ENCODE results near the gene SMAP2. TPM values are rescaled to one million over a fixed set of nuclear protein-coding genes. Genes with fewer than 3 reads are reported as not detected.
"Not testable (repeated sequence)": the region's sequence is repeated elsewhere in the genome, so short reads cannot be mapped to it uniquely, and the experiment has no call there.

Gene SMAP2
- total RNA-seq, 1 experiment from 2014 or later: 20.2 TPM

GRCh38 chr1:40338745-40339419, 34.6 kb upstream of the SMAP2 start:
- POLR2A ChIA-PET: interaction anchor here (0.6 to 2.0 kb wide), 9 partner anchors 17 to 254 kb away, joined by 3 to 8 read pairs (median 3); no protein-coding TSS in a partner anchor
- Mint-ChIP-seq H3K4me3 (ENCODE audit: unreplicated experiment) (no peak overlapping the region), H3K4me1 (ENCODE audit: insufficient read depth, unreplicated experiment) (peaks cover 6% of the 10 kb centered on the region), H3K9me3 (ENCODE audit: unreplicated experiment) (no peaks in the 10 kb centered on the region), H3K27ac (ENCODE audit: low read depth, unreplicated experiment) (no peak overlapping the region), H3K36me3 (ENCODE audit: insufficient read depth, unreplicated experiment) (no peaks in the 10 kb centered on the region), H3K27me3 (ENCODE audit: insufficient read depth, unreplicated experiment) (peaks cover 18% of the 10 kb centered on the region)
- BruUV-seq (replicated peaks): no TSS peak
- peak; percentile 98 for TF ChIP-seq CTCF (IDR thresholded peaks at IDR 0.05; ENCODE audit: unreplicated experiment)
- peak; percentile 79 for DNase-seq (ENCODE audit: unreplicated experiment)
- intact Hi-C loops (cut with micrococcal nuclease): loop anchor here (1.0 to 2.0 kb wide), 4 partner anchors 66 to 255 kb away; no protein-coding TSS in a partner anchor
- CTCF ChIA-PET: interaction anchor here (0.5 to 11.2 kb wide), 64 partner anchors 9 to 1121 kb away, joined by 3 to 182 read pairs (median 4); no protein-coding TSS in a partner anchor

DNA sequence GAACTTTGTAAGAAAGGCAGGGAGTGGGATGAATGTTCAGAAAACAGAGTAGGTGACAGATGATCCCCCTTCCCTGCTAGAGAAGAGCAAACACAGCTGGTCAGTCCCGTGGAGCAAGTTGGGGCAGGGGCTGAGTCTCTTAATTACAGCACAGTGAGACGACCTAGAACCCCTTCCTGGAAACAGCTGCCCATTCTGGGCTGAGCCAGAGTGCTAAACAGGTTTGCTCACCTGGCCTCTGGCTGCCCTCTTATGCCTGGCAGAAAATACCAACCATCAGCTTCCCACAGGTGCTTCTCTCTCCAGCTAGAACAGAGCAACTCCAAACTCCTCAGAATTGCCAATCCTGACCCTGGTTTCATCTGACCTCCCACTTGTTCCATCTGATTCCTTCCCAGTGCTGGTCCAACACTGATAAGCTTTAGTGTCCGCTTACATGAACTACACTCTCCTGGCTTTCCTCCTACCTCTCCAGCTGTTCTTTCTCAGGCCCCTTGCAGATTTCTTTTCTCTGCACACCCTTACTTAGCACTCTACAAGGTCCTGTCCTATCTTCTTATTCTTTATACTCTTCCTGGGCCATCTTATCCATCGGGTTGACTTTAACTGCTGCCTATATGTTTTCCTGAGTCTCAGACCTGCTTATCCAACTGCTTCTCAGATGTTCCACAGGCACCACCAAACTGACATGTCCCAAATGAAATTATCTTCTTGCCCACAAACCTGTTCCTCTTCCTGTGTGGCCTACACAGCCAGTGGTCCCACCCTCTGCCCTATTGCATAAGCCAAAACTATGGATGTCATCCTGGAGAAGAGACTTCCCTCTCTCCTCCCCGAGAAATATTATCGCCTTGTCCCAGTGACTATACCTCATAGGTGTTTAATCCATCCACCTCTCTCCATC, 33.9 kb upstream of the SMAP2 start:
- no peak for TF ChIP-seq CTCF (IDR thresholded peaks at IDR 0.05; ENCODE audit: unreplicated experiment)
- Mint-ChIP-seq H3K9me3 (ENCODE audit: unreplicated experiment) (no peaks in the 10 kb centered on the region), H3K36me3 (ENCODE audit: insufficient read depth, unreplicated experiment) (no peaks in the 10 kb centered on the region), H3K27me3 (ENCODE audit: insufficient read depth, unreplicated experiment) (peaks cover 18% of the 10 kb centered on the region), H3K27ac (ENCODE audit: low read depth, unreplicated experiment) (no peak overlapping the region), H3K4me3 (ENCODE audit: unreplicated experiment) (no peak overlapping the region), H3K4me1 (ENCODE audit: insufficient read depth, unreplicated experiment) (peaks cover 8% of the 10 kb centered on the region)
- intact Hi-C loops (cut with micrococcal nuclease): loop anchor here (2.0 kb wide), 1 partner anchor 65 kb away; no protein-coding TSS in a partner anchor
- ChIA-PET CTCF (interaction anchor here (0.5 to 11.2 kb wide), 42 partner anchors 8 to 300 kb away, joined by 3 to 182 read pairs (median 6); no protein-coding TSS in a partner anchor), POLR2A (interaction anchor here (0.7 to 2.0 kb wide), 3 partner anchors 35 to 187 kb away, joined by 3 to 8 read pairs (median 6); no protein-coding TSS in a partner anchor)
- no peak for DNase-seq (ENCODE audit: unreplicated experiment)
- BruUV-seq (replicated peaks): no TSS peak

DNA sequence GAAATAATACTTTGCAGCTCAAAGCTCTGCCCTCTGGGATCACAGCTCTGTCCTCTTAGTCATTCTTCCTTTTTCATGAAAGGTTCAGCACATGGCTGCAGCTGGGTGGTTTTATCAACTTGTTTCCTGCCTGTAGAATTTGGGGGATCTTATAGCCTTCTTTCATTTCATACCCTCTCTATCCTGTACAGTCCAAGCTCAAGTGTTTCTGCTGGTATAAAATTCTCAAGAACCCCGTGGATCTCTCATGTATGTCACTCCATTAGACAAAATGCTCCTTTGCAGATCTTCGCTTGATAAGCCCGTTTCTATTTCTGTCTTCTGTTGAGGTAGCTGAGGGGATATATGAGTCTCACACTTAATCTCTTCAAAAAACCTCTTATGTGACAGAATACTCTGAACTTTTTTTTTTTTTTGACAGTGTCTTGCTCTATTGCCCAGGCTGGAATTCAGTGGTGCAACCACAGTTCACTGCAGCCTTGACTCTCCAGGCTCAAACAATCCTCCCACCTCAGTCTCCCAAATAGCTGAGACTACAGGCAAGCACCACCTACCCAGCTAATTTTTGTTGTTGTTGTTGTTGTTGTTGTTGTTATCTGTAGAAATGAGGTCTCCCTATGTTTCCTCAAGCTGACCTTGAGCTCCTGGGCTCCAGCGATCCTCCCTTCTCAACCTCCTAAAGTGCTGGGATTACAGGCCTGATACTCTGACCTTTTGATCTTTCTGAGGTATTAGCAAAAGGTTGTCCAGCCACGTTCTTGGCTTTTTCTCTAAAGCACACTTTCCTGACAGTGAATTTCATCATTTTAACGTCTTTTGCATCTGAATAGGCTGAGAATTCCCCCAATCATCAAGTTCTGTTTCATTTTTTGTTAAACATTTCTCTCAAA, 31.8 kb upstream of the SMAP2 start:
- H3K4me3 Mint-ChIP-seq (ENCODE audit: unreplicated experiment): no peak overlapping the region
- intact Hi-C loops (cut with micrococcal nuclease): no loop called here
- no peak for DNase-seq (ENCODE audit: unreplicated experiment)
- BruUV-seq (replicated peaks): no TSS peak
- ChIA-PET POLR2A (interaction anchor here (0.6 to 1.5 kb wide), 3 partner anchors 56 to 189 kb away, joined by 3 read pairs; partner anchors contain the start of gene ZMPSTE24), CTCF (interaction anchor here (0.6 to 11.2 kb wide), 13 partner anchors 12 to 264 kb away, joined by 3 to 182 read pairs (median 4); no protein-coding TSS in a partner anchor)
- H3K4me1 Mint-ChIP-seq (ENCODE audit: insufficient read depth, unreplicated experiment): peaks cover 12% of the 10 kb centered on the region
- no peaks in the 10 kb centered on the region for H3K9me3 Mint-ChIP-seq (ENCODE audit: unreplicated experiment)
- no peak overlapping the region for H3K27ac Mint-ChIP-seq (ENCODE audit: low read depth, unreplicated experiment)
- peaks cover 18% of the 10 kb centered on the region for H3K27me3 Mint-ChIP-seq (ENCODE audit: insufficient read depth, unreplicated experiment)
- no peak for TF ChIP-seq CTCF (IDR thresholded peaks at IDR 0.05; ENCODE audit: unreplicated experiment)
- H3K36me3 Mint-ChIP-seq (ENCODE audit: insufficient read depth, unreplicated experiment): no peaks in the 10 kb centered on the region

- intact Hi-C loops (cut with micrococcal nuclease); H3K27ac Mint-ChIP-seq (ENCODE audit: low read depth, unreplicated experiment); H3K4me3 Mint-ChIP-seq (ENCODE audit: unreplicated experiment); H3K36me3 Mint-ChIP-seq (ENCODE audit: insufficient read depth, unreplicated experiment); H3K9me3 Mint-ChIP-seq (ENCODE audit: unreplicated experiment); BruUV-seq (replicated peaks); DNase-seq (ENCODE audit: unreplicated experiment): not testable (repeated sequence)
- peaks cover 18% of the 10 kb centered on the region for H3K27me3 Mint-ChIP-seq (ENCODE audit: insufficient read depth, unreplicated experiment)
- H3K4me1 Mint-ChIP-seq (ENCODE audit: insufficient read depth, unreplicated experiment): peaks cover 12% of the 10 kb centered on the region
- POLR2A ChIA-PET: interaction anchor here (1.5 kb wide), 1 partner anchor 190 kb away, joined by 3 read pairs; no protein-coding TSS in a partner anchor
- CTCF ChIA-PET: interaction anchor here (0.7 to 11.2 kb wide), 7 partner anchors 26 to 264 kb away, joined by 3 to 182 read pairs (median 3); no protein-coding TSS in a partner anchor
Measured at GRCh38 chr1:40342381-40342717, 31.2 kb upstream of the SMAP2 start.

All from MCF 10A (cell line).